ENCODE results near the gene DYNLRB1.
A peak's percentile ranks its signal among the peaks of the same experiment; 100 is the strongest.
"Not testable (repeated sequence)": the region's sequence is repeated elsewhere in the genome, so short reads cannot be mapped to it uniquely, and the experiment has no call there.

DYNLRB1 gene

DNA sequence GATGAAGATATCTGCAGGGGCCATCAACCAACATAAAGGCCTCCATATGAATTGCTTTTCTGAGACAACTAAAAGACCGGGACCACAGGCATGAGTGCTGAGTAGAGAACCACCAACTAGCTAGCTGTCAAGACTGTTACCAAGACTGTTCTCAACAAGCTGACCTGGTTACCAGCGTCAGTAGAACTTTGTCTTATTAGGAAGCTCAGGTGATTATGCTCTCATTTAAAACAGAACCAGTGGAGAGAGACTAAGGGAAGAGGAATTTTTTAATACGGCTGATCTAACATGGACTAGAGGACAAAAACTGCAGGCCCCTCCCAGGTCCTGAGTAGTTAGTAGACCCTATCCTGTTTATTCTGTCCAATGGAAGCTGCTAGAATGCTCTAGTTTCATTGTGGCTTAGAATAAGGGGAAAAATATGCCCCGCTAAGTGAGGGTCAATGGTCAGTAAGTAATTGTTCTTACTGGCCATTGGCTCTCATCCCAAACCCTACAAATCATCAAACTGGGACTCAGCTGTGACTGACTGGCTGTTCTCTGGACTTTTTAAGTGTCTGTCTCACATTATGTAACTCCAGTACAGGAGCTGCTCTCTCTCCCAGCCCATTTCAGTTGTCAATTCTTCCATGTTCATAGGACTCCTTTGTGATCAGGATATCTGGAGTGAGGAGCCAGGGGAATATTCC is 3.8 kb upstream of the DYNLRB1 start:
- DNase-seq = no peak

DNA sequence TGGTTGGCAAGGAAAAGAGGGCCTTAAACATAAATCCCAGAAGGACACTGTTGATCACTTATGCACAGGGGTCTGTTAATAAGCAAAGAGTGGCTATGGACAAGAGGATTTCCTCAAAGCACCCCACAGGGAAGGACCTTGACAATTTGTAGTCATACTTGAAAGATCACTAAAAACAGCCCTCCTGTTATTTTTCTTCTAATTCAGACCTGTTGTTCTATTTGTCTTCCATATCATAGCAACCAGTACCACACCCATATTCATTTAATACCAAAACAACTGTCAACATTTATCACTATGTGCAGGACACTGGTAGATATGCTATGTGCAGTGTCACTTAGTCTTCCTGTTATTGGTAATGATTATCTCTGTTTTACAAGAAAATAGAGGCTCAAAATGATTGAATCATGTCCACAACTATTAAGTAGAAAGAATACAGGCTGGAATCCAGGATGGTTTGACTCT is 3.2 kb upstream of the DYNLRB1 start:
- no peak for DNase-seq

GRCh38 chr20:34514034-34514433 is 2.2 kb upstream of the DYNLRB1 start:
- DNase-seq = not testable (repeated sequence)

DNA sequence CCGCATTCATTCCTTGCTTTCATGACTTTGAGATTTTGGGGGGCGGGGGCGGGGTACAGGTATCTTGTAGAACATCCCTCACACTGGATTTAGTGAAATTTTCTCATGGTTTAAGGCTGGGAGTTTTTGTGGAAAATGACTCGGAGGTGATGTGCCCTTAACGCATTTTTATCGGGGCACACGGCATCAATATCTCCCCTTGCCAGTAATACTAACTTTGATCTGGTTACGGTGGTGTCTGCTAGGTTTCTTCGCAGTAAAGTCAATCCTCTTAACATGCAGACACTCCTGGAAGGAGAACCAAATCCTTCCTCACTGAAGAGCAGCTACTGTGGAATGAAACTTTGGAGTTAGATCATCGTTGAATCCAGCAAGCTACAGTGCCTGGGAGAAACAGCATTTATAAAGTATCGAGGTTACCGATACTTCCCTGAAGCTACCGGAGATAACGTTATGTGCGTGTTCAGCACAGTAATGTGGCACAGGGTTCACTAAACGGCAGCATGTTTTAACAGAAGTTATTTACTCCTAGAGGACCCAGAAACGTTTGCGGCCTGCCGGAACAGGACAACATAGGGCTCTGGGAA is 1.2 kb upstream of the DYNLRB1 start:
- no peak for DNase-seq

- DNase-seq = peak; percentile 76 to 78
Measured at GRCh38 chr20:34515484-34516246, 557 bp upstream of the DYNLRB1 start.

GRCh38 chr20:34517114-34517505 is 888 bp downstream of the DYNLRB1 start:
- DNase-seq = no peak

DNA sequence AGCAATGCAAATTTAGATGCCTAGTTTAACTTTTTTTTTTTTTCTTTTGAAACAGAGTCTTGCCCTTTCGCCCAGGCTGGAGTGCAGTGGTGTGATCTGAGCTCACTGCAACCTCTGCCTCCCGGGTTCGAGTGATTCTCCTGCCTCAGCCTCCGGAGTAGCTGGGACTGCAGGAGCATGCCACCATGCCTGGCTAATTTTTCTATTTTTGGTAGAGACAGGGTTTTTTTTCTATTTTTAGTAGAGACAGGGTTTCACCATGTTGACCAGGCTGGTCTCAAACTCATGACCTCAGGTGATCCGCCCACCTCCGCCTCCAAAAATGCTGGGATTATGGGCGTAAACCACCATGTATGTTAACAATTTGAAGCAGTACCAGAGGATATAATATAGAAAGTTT is 2.6 kb downstream of the DYNLRB1 start:
- not testable (repeated sequence) for DNase-seq

DNA sequence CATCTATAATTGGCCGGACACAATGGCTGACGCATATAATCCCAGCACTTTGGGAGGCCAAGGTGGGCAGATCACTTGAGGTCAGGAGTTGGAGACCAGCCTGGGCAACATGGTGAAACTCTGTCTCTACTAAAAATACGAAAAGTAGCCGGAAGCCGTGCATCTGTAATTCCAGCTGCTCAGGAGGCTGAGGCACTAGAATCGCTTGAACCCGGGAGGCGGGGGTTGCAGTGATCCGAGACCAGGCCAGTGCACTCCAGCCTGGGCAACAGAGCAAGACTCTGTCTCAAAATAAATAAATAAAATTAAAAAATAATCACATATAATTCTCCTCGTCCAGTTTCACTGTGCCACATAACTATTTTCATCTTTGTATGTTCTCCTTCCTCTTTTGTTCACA is 3.6 kb downstream of the DYNLRB1 start:
- not testable (repeated sequence) for DNase-seq

DNA sequence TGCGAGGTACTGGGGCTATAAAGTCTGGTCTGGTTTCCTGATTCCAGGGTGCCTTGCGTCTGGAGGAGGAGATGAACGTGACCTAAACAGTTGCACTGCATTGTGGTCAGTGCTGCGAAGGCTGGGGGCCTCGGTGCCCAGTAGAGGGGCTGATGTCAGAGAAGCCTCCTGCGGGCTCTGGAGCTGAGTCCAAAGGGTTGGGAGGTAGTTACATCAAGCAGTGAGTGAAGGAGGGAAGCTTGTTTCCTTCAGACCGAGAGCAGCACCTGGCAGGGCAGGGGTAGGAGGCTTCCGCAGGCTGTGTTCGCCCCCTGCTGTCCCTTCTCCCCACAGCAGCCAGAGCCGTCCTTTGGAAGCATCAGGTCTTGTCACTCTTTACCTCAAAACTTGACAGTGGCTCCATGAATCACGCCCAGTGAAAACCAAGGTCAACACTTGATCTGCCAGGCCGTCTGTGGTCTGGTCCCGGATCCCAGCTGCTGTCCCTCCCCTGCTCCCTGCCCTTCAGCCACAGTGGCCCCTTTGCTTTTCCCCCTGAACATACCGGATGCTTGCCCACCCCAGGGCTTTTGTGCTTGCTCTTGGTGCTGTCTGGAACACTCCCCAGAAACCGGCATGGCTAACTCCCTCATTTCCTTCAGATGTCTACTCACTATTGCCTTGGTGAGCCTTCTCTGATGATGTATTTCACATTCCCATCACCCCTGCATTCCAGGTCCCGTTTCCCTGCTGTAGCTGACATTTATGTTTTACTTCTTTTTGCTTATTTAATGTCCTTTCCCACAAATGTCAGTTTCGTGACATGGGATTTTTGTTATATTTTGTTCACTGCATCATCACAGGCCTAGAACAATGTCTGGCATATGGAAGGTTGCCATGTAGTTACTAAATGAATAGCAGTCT is 7.0 kb downstream of the DYNLRB1 start:
- peak; percentile 59 to 68 for DNase-seq

DNA sequence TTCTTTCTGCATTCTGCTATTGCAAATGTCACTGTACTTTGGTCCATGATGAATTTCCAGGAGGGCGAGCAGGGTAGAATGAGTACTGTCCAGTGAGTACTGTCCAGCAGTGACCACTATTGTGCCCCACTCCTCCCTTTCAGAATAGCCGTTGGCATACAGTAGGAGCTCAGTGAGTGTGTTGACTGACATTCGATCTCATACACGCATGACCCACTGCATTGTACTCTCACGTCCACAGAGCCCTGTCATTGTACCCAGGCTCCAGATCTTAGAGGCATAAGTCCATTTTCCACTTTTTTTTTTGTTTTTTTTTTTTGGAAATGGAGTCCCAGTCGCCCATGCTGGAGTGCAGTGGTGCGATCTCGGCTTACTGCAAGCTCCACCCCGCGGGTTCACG is 8.2 kb downstream of the DYNLRB1 start:
- DNase-seq = no peak

DNA sequence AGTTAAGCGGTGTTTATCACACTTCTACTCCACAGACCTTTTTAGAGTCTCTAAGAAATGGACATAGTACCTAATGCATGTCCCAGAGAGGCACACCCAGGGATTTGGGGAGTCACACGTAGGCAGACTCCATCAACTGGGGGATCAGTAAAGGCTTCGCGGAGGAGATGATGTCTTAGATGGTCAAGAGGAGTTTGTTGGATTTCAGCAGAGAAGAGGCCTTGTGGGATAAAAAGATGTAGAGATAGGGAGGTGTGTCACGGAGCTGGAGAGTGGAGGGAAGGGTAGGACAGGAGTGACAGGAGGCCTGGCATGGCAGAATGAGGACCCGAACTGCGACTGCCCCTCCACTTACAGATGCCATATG is 9.1 kb downstream of the DYNLRB1 start:
- no peak for DNase-seq

GRCh38 chr20:34525709-34526416 is 9.6 kb downstream of the DYNLRB1 start:
- DNase-seq = peak; percentile 53 to 66

- DNase-seq = no peak
Measured at GRCh38 chr20:34526466-34526865, 10.2 kb downstream of the DYNLRB1 start.

DNA sequence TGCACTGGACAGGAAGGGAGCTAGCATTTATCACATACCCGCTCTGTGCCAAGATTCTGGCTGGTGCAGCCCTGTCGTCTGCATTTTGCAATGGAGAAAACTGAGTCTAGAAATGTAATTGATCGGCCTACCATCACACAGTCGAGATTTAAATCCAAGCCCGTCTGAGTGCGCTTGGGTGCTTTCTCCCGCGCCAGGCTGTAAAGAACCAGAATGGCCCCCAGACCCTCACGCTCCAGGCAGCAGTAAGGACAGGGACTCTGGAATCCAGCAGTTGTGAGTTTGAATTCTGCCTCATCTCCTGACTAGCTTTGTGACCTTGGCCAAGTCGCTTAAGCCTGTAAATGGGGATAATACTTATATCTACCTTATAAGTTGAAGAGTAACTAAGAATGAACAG is 10.8 kb downstream of the DYNLRB1 start:
- DNase-seq = no peak

- DNase-seq = no peak
Measured at GRCh38 chr20:34528921-34529297, 12.7 kb downstream of the DYNLRB1 start.

GRCh38 chr20:34529742-34530141 is 13.5 kb downstream of the DYNLRB1 start:
- no peak for DNase-seq

DNA sequence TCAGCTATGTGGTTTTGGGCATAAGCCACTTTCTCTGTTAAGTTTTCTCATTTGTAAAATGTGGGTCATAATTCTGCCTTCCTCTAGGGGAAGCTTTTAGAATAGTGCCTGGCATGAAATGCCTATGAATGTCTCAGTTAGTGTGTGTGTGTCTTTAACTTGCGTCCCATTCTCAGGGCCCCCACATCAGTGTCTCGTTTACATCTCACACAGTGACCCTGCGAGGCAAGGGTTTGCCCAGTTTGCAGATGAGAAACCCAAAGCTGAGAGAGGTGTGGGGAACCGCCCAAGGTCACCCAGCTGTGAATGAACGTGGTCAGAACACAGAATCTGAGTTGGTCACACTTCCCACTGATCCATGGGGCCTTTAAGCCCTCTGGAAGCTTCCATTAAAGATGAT is 14.1 kb downstream of the DYNLRB1 start:
- no peak for DNase-seq

DNA sequence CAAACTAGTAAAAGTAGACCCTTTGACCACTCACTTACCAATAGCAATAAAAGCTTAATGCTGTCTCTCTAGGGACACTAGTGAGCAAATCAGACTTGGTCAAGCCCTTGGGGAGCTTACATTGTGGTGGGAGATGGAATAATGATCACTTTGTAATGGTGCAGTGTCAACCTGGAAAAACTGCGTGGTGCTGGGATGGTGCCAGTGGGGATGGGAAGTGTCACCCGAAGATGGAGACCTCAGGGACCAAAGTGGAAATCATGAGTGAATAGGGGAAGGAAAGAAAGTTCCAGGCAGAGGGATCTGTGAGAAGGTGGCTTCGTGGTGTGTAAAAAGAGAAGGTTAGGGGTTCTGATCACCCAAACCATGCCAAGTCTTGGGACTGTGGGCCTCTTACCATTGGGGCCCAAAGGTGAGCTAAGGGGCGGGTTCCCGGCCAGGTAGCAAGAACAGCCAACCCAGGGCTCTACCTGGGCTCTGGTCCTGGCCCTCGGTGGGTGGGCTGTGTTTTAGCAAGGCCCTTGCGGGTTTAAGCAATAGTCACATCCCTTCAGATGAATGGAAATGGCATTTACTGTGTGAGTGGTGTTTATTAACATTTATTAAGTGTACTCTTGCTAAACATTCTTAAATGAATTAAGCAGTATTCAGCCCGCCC is 15.5 kb downstream of the DYNLRB1 start:
- no peak for DNase-seq

DNA sequence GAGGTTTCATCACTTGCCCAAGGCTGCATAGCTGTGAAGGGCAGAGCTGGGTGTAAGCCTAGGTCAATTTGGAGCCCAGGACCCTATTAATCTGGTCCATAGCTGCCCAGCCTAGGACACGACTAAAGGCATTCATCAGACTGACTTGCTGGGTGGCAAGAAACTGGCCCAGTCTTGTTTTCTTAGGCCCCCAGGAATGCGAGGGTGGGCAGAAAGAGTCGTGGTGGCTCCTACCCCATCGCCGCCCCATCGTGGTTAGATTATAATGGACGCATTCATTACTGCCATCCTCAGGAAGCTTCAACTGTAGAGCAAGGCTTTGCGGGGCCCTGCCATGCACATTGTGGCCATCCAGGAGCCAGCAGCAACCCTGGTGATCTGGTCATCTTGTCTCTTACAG is 16.1 kb downstream of the DYNLRB1 start:
- DNase-seq = no peak

GRCh38 chr20:34532756-34533155 is 16.5 kb downstream of the DYNLRB1 start:
- DNase-seq = no peak

GRCh38 chr20:34534391-34535165 is 18.4 kb downstream of the DYNLRB1 start:
- DNase-seq = no peak

Data from SHP77 (cell line).